Neural cell (in vitro differentiated cells): ENCODE measurements around the gene COL18A1. TPM values are rescaled to one million over a fixed set of nuclear protein-coding genes. Genes with fewer than 3 reads are reported as not detected.

ENCODE experiments used
- H2AFZ ChIP-seq: fragments of 200-600, 300-800 bp; sonication (generic), shearing (Covaris generic); 2 replicates; pipeline ENCODE4 v1.6.0; 2014; ENCODE audit warnings: low read depth, mild to moderate bottlenecking, antibody characterized with exemption, low read length, moderate library complexity
- H3F3A ChIP-seq: fragments of 200-600 bp; shearing (Covaris generic); 2 replicates; pipeline ENCODE4 v1.6.1; 2016; ENCODE audit warnings: mild to moderate bottlenecking, moderate library complexity, mixed read lengths, antibody characterized with exemption, low read length; ENCODE audit not compliant: insufficient read depth, poor library complexity, severe bottlenecking
- H3K27ac ChIP-seq: fragments of 200-600, 300-800 bp; sonication (generic), shearing (Covaris generic); 2 replicates; pipeline ENCODE4 v1.5.1; 2014; ENCODE audit warnings: mild to moderate bottlenecking, low read length, moderate library complexity
- H3K27me3 ChIP-seq: fragments of 300-800, 200-600 bp; sonication (generic), shearing (Covaris generic); 2 replicates; pipeline ENCODE4 v1.6.0; 2014; ENCODE audit warnings: mild to moderate bottlenecking, low read depth, low read length, moderate library complexity; ENCODE audit not compliant: insufficient read depth
- H3K36me3 ChIP-seq: fragments of 300-800, 200-600 bp; sonication (generic), shearing (Covaris generic); 2 replicates; pipeline ENCODE4 v1.5.1; 2014; ENCODE audit warnings: mild to moderate bottlenecking, antibody characterized with exemption, low read length, moderate library complexity; ENCODE audit not compliant: insufficient read depth
- H3K4me2 ChIP-seq: fragments of 300-800, 200-600 bp; sonication (generic), shearing (Covaris generic); 2 replicates; pipeline ENCODE4 v1.6.0; 2014; ENCODE audit warnings: mild to moderate bottlenecking, low read length
- H3K4me3 ChIP-seq: fragments of 300-800, 200-600 bp; sonication (generic), shearing (Covaris generic); 2 replicates; pipeline ENCODE4 v1.5.1; 2014; ENCODE audit warnings: mild to moderate bottlenecking, low read length, moderate library complexity
- H3K79me2 ChIP-seq: fragments of 200-600 bp; shearing (Covaris generic); replicated peaks from 2 replicates; pipeline ENCODE4 v1.6.0; 2014; ENCODE audit warnings: mild to moderate bottlenecking, low read length, moderate library complexity; ENCODE audit not compliant: insufficient read depth
- H3K9ac ChIP-seq: fragments of 300-800, 200-600 bp; sonication (generic), shearing (Covaris generic); 2 replicates; pipeline ENCODE4 v1.6.1; 2016; ENCODE audit warnings: mild to moderate bottlenecking, low read length, mixed read lengths
- H3K9me2 ChIP-seq: fragments of 200-600 bp; shearing (Covaris generic); 2 replicates; pipeline ENCODE4 v1.6.1; 2016; ENCODE audit warnings: mild to moderate bottlenecking, low read length, mixed read lengths; ENCODE audit not compliant: insufficient read depth
- H3K9me3 ChIP-seq: fragments of 200-600, 300-800 bp; sonication (generic), shearing (Covaris generic); 2 replicates; pipeline ENCODE4 v1.6.1; 2016; ENCODE audit warnings: mild to moderate bottlenecking, mixed run types, low read length, moderate library complexity, mixed read lengths
- H4K20me1 ChIP-seq: fragments of 200-600 bp; shearing (Covaris generic); 2 replicates; pipeline ENCODE4 v1.6.1; 2016; ENCODE audit warnings: mild to moderate bottlenecking, mixed run types; ENCODE audit not compliant: insufficient read depth
- CTCF ChIP-seq: fragments of 450-650 bp; IDR thresholded peaks from 2 replicates; pipeline ENCODE4 v1.5.1; 2014; ENCODE audit warnings: antibody characterized with exemption, mild to moderate bottlenecking, moderate library complexity; ENCODE audit not compliant: poor library complexity, severe bottlenecking
- EP300 ChIP-seq: fragments of 450-650 bp; conservative IDR thresholded peaks from 2 replicates; pipeline ENCODE4 v1.6.1; 2014; ENCODE audit warnings: antibody characterized with exemption, mild to moderate bottlenecking, moderate library complexity; ENCODE audit not compliant: poor library complexity, severe bottlenecking
- EZH2 ChIP-seq: fragments of 200-600, 300-800 bp; shearing (Covaris generic), sonication (generic); IDR thresholded peaks from 2 replicates; pipeline ENCODE4 v1.6.1; 2014; ENCODE audit warnings: antibody characterized with exemption, low read length, borderline replicate concordance, mild to moderate bottlenecking; ENCODE audit not compliant: insufficient read depth, poor library complexity, severe bottlenecking
- MXI1 ChIP-seq: fragments of 450-650 bp; conservative IDR thresholded peaks from 2 replicates; pipeline ENCODE4 v1.6.1; 2014; ENCODE audit warnings: antibody characterized with exemption, mild to moderate bottlenecking; ENCODE audit not compliant: poor library complexity, severe bottlenecking
- POLR2AphosphoS5 ChIP-seq: IDR thresholded peaks from 2 replicates; pipeline ENCODE4 v1.6.1; 2012
- RAD21 ChIP-seq: fragments of 450-650 bp; conservative IDR thresholded peaks from 2 replicates; pipeline ENCODE4 v1.6.1; 2014; ENCODE audit warnings: antibody characterized with exemption, mild to moderate bottlenecking, moderate library complexity
- REST ChIP-seq: IDR thresholded peaks from 2 replicates; pipeline ENCODE4 v1.6.1; 2012; ENCODE audit warnings: borderline replicate concordance
- SMC3 ChIP-seq: fragments of 450-650 bp; conservative IDR thresholded peaks from 2 replicates; pipeline ENCODE4 v1.6.1; 2014; ENCODE audit warnings: antibody characterized with exemption, mild to moderate bottlenecking, moderate library complexity; ENCODE audit not compliant: poor library complexity
- TAF1 ChIP-seq: IDR thresholded peaks from 2 replicates; pipeline ENCODE4 v1.6.1; 2012; ENCODE audit warnings: low read depth
- polyA plus RNA-seq: library from polyadenylated mRNA; depleted of rRNA; stranded (reverse); fragments of >200 nt; gene quantifications from 2 replicates; pipeline ENCODE4 v1.2.3, GENCODE V29; 2014

Gene COL18A1
- polyA plus RNA-seq, 1 donor from 2014 or later: 2.5 TPM

GRCh38 chr21:45549626-45550463 lies 144.9 kb downstream of the COL18A1 start:
- H3K79me2 ChIP-seq: no peaks in the 10 kb centered on the region
- H3K27ac ChIP-seq: no peak overlapping the region
- no peaks in the 10 kb centered on the region for H3K9me3 ChIP-seq
- H4K20me1 ChIP-seq: no peaks in the 10 kb centered on the region
- H3K9me2 ChIP-seq: no peaks in the 10 kb centered on the region
- H3K27me3 ChIP-seq: no peaks in the 10 kb centered on the region
- TF ChIP-seq RAD21: no peak
- TF ChIP-seq MXI1: no peak
- TF ChIP-seq TAF1: no peak
- TF ChIP-seq EZH2: no peak
- TF ChIP-seq SMC3: no peak
- no peak for TF ChIP-seq POLR2AphosphoS5
- TF ChIP-seq CTCF: no peak
- TF ChIP-seq EP300: no peak
- no peak for TF ChIP-seq REST
- H2AFZ ChIP-seq: no peak overlapping the region
- no peaks in the 10 kb centered on the region for H3K36me3 ChIP-seq
- H3F3A ChIP-seq: no peaks in the 10 kb centered on the region
- H3K4me3 ChIP-seq: no peak overlapping the region
- H3K4me2 ChIP-seq: no peak overlapping the region
- H3K9ac ChIP-seq: no peak overlapping the region

DNA sequence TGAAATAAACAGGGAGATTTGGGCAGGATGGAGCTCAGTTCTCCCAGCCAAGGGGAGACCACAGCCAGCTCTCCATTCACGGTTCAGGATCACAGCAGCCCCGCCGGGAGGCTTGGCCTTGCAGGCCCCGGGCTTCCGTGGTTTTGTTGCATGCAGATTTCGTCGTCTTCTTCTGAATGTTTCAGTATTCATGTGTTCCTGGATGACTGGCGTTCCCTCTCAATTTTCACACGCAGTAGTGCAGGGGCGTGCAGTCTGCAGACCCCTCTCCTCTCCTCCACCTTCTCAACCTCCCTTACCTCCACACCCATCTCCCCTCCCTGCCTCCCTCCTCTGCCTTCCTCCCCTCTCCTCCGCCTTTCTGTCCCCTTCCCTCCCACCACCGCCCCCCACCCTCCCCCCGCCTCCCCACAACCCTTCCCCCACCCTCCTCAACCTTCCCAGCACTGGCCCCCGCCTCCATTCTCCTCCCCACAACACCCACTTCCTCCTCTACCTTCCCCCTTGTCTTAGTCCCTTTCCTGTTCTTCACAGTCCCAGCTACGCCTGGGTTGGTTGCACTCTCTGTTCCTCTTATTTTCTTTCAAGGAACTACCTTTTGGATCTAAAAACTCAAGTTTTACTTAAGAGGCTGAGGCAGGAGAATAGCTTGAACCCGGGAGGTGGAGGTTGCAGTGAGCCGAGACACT lies 145.7 kb downstream of the COL18A1 start:
- H4K20me1 ChIP-seq: no peaks in the 10 kb centered on the region
- no peak overlapping the region for H2AFZ ChIP-seq
- no peak overlapping the region for H3K27ac ChIP-seq
- H3K4me3 ChIP-seq: no peak overlapping the region
- H3K79me2 ChIP-seq: no peaks in the 10 kb centered on the region
- no peaks in the 10 kb centered on the region for H3K9me3 ChIP-seq
- H3K27me3 ChIP-seq: no peaks in the 10 kb centered on the region
- no peak for TF ChIP-seq TAF1
- no peak for TF ChIP-seq REST
- no peak for TF ChIP-seq SMC3
- TF ChIP-seq EP300: no peak
- no peak for TF ChIP-seq RAD21
- TF ChIP-seq EZH2: no peak
- no peak for TF ChIP-seq CTCF
- TF ChIP-seq MXI1: no peak
- TF ChIP-seq POLR2AphosphoS5: no peak
- H3K9me2 ChIP-seq: no peaks in the 10 kb centered on the region
- H3F3A ChIP-seq: no peaks in the 10 kb centered on the region
- H3K9ac ChIP-seq: no peak overlapping the region
- no peaks in the 10 kb centered on the region for H3K36me3 ChIP-seq
- no peak overlapping the region for H3K4me2 ChIP-seq
